ENCODE measurements around the gene NUP205.

The NUP205 gene

DNA sequence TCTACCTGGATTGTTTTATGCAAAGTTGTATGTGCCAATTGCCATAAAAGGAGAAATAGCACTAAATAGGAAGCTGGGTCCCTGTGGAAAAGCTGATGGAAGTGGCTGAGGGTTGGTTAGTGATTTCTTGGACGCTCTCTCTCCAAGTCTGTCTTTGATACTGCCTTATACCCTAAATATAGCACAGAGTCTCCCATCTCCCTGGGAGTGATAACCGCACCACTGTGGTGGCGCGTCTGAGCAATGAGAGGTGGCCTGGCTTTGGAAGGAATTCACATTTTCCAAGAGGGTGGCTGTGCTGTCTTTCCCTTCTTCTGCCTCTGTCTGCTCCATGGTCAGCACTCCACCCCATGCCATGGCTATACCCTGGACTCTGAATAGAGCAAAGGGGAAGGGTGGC lies 135.8 kb downstream of the NUP205 start:
- in situ Hi-C loops (cut with MboI; ENCODE audit: low sequenced_read_pairs): no loop called here

DNA sequence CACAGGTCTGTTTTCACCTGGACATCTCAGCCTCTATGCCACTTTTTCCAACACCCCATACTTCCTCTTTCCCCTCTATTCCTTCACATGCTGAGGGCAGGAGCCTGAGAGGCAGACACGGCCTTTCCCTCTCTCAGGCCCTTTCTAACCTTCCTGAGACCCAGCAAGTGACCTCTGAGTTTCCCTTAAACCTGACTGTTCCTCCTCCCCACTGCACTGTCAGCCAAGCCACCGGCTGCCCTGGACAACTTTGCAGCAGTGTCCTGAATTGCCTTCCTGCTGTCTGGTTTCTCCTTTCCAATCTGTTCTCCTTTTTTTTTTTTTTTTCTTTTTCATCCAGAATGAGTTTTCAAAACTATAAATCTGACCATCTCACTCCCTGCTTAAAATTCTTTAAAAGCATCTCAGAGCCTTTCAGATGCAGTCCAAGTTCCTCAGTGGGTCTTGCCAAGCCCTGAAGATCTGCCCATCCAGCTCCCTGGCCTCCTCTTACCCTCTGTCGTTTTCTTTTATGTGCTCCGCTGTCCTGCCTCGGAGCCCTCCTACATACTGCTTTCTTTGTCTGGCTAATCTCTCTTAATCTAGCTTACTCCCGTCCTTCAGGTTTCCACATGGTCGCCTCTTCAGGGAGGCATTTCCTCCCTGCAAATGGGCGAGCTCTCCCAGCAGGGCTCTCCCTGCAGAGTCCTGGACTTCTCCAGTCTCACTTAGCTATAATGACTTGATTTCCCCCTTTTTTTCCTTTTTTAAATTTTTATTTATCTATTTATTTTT lies 139.7 kb downstream of the NUP205 start:
- in situ Hi-C loops (cut with MboI; ENCODE audit: low sequenced_read_pairs): no loop called here
